Esophagus squamous epithelium (tissue), 5 donors: Measurements from ENCODE around the gene BMERB1. TPM values are rescaled to one million over a fixed set of nuclear protein-coding genes. Genes with fewer than 3 reads are reported as not detected.

Experiments used
- DNase-seq: peaks from one replicate; lab custom pipeline; 2025; lab: John Stamatoyannopoulos, UW
- H3K27ac ChIP-seq, 4 donors: fragments of 200-600 bp; sonication (generic); one replicate each; pipeline ENCODE4 v1.5.1; 2016 to 2019; ENCODE audit warnings: mild to moderate bottlenecking in 1 of 4
- H3K27me3 ChIP-seq, 4 donors: fragments of 200-600 bp; sonication (generic); 1 replicate in 3 of 4; 2 replicates in 1 of 4; pipeline versions ENCODE4 v1.5.1 to v1.6.0; 2017 to 2021; ENCODE audit warnings: antibody characterized with exemption in 1 of 4
- H3K36me3 ChIP-seq, 3 donors: fragments of 200-600 bp; sonication (generic); one replicate each; pipeline ENCODE4 v1.5.1; 2016 to 2019
- H3K4me1 ChIP-seq, 3 donors: fragments of 200-600 bp; sonication (generic); one replicate each; pipeline ENCODE4 v1.5.1; 2017 to 2019
- H3K4me3 ChIP-seq, 4 donors: fragments of 200-600 bp; sonication (generic); 1 replicate in 3 of 4; 2 replicates in 1 of 4; pipeline ENCODE4 v1.5.1; 2016 to 2019; ENCODE audit warnings: mild to moderate bottlenecking in 2 of 4, moderate library complexity in 1 of 4
- H3K9me3 ChIP-seq, 3 donors: fragments of 200-600 bp; sonication (generic); one replicate each; pipeline ENCODE4 v1.5.1; 2016 to 2019
- POLR2A ChIP-seq, 4 donors: fragments of 450-650 bp; IDR thresholded peaks; one replicate each; pipeline ENCODE4 v1.6.1; 2017; ENCODE audit warnings: antibody characterized with exemption in 4 of 4, mild to moderate bottlenecking in 4 of 4, moderate library complexity in 3 of 4
- WGBS, 2 donors: methylation state at CpG; one replicate each; pipeline ENCODE4 v1.1.5; 2018; 5-methylcytosine and 5-hydroxymethylcytosine counted together
- intact Hi-C: fragments of 100-400 bp; cut with DNase I; formaldehyde crosslinking; loops from one replicate; pipeline ENCODE4 v1.15.0; 2022
- total RNA-seq, 4 donors: library from RNA; depleted of rRNA; stranded (reverse); fragments of >200 nt; gene quantifications; one replicate each; pipeline ENCODE4 v1.1.0, GENCODE V29; 2016
- TF ChIP-seq, protein P1 (sequence below), 6 experiments: fragments of 450-650 bp in 4 of 6; fragments of 200-600 bp in 2 of 6; sonication (generic) in 2 of 6; IDR thresholded peaks; one replicate each; pipeline ENCODE4 v1.5.1; 2016 to 2019; ENCODE audit warnings: antibody characterized with exemption in 6 of 6, mild to moderate bottlenecking in 4 of 6, moderate library complexity in 4 of 6
- donor health status: DM: yes; HTN: yes; CAD: no.

Gene BMERB1
- total RNA-seq, 4 donors from 2014 or later: 3.4 to 38.1 (median 14.9) TPM

DNA sequence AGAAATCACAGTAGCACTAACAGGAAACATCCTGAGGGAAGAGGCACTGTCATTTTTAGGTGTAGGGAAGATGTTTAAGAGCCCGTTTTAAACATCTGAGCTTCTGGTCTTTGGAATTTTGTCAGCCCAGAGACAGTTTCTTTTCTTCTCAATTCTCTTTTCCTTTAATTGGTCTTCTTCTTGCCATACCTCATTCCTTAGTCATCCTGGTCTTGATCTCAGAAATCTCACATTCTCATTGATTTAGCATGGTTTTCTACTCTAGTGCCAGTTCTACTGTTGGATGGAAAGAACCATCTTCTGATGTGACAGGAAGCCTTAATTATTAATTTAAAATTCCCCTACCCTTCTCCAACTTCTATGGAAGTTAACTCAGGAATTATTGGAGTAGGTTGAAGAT lies 25.4 kb downstream of the BMERB1 start:
- no peaks in the 10 kb centered on the region for H3K4me1 ChIP-seq
- H3K36me3 ChIP-seq: no peaks in the 10 kb centered on the region
- no peak for DNase-seq
- H3K27ac ChIP-seq: no peak overlapping the region
- WGBS, 2 donors: 83 to 86% methylated on average over 1 of the region's 1 CpG
- intact Hi-C loops: no loop called here
- TF ChIP-seq, protein P1, sequence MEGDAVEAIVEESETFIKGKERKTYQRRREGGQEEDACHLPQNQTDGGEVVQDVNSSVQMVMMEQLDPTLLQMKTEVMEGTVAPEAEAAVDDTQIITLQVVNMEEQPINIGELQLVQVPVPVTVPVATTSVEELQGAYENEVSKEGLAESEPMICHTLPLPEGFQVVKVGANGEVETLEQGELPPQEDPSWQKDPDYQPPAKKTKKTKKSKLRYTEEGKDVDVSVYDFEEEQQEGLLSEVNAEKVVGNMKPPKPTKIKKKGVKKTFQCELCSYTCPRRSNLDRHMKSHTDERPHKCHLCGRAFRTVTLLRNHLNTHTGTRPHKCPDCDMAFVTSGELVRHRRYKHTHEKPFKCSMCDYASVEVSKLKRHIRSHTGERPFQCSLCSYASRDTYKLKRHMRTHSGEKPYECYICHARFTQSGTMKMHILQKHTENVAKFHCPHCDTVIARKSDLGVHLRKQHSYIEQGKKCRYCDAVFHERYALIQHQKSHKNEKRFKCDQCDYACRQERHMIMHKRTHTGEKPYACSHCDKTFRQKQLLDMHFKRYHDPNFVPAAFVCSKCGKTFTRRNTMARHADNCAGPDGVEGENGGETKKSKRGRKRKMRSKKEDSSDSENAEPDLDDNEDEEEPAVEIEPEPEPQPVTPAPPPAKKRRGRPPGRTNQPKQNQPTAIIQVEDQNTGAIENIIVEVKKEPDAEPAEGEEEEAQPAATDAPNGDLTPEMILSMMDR (IDR thresholded peaks at IDR 0.05): no peak
- TF ChIP-seq POLR2A (IDR thresholded peaks at IDR 0.05): no peak
- H3K9me3 ChIP-seq: no peaks in the 10 kb centered on the region
- H3K27me3 ChIP-seq: no peaks in the 10 kb centered on the region
- H3K4me3 ChIP-seq: no peak overlapping the region

DNA sequence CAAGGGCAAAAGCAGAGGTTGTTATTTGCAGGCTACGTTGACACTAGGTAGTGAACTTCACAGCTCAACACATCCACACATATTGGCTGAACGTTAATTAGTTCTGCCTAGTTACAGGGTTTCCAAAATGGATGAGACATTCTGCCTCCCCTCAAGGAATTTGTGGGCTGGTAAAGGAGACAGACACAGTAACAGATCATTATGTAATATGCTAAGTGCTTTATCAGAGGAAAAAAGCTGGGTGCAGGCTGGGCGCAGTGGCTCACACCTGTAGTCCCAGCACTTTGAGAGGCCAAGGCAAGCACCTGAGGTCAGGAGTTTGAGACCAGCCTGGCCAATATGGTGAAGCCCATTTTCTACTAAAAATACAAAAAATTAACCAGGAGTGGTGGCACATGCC lies 26.2 kb downstream of the BMERB1 start:
- H3K9me3 ChIP-seq: no peaks in the 10 kb centered on the region
- intact Hi-C loops: no loop called here
- WGBS, 2 donors: 63 to 76% methylated on average over 3 of the region's 3 CpGs
- no peak for DNase-seq
- no peak for TF ChIP-seq POLR2A (IDR thresholded peaks at IDR 0.05)
- TF ChIP-seq, protein P1 (IDR thresholded peaks at IDR 0.05): no peak
- no peaks in the 10 kb centered on the region for H3K27me3 ChIP-seq
- no peaks in the 10 kb centered on the region for H3K36me3 ChIP-seq
- no peak overlapping the region for H3K4me3 ChIP-seq
- no peaks in the 10 kb centered on the region for H3K4me1 ChIP-seq
- H3K27ac ChIP-seq: no peak overlapping the region

DNA sequence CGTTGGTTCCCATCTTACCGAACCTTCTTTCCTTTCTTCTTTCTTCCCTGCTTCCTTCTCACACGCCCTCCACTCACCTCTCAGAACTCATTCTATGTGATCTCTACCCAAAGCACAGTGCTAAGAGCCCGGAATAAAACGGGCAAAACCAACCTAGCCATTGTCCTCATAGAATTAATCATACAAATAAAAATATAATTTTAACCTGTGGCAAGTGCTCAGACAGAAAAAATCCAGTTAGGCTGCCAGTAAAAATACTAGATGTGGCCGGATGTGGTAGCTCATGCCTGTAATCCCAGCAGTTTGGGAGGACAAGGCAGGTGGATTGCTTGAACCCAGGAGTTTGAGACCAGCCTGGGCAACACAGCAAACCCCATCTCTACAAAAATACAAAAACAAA lies 27.0 kb downstream of the BMERB1 start:
- no peak for TF ChIP-seq POLR2A (IDR thresholded peaks at IDR 0.05)
- TF ChIP-seq, protein P1 (IDR thresholded peaks at IDR 0.05): no peak
- no peak overlapping the region for H3K27ac ChIP-seq
- WGBS, 2 donors: 89 to 91% methylated on average over 6 of the region's 6 CpGs
- H3K9me3 ChIP-seq: no peaks in the 10 kb centered on the region
- intact Hi-C loops: no loop called here
- H3K4me3 ChIP-seq: no peak overlapping the region
- DNase-seq: no peak
- H3K36me3 ChIP-seq: no peaks in the 10 kb centered on the region
- no peaks in the 10 kb centered on the region for H3K27me3 ChIP-seq
- no peaks in the 10 kb centered on the region for H3K4me1 ChIP-seq

DNA sequence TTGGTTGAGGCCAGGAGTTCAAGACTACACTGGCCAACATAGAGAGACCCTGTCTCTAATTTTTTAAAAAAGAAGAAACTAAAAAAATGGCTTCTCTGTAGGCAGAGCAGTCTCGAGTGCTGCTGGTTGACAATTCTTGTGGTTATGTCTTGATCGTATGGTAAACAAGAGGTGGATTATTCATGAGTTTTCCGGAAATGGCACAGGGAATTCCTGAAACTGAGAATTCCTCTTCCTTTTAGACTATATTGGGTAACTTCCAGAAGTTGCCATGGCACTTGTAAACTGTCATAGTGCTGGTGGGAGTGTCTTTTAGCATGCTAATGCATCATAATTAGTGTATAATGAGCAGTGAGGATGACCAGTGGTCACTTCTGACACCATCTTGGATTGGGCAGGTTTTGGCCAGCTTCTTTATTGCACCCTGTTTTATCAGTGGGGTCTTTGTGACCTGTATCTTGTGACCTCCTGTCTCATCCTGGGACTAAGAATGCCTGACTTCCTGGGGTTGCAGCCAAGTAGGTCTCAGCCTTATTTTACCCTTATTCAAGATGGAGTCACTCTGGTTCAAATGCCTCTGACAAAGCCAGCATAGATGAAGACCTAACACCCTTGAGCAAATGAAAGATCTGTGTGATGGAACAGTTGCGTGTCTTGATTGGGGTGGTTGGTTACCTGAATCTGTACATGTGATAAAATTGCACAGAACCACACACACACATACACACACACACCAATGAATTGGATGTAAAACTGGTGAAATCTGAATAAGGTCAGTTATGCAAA lies 30.2 kb downstream of the BMERB1 start:
- H3K27me3 ChIP-seq: no peaks in the 10 kb centered on the region
- H3K4me1 ChIP-seq: no peaks in the 10 kb centered on the region
- H3K9me3 ChIP-seq: no peaks in the 10 kb centered on the region
- TF ChIP-seq, protein P1 (IDR thresholded peaks at IDR 0.05): no peak
- no peak for TF ChIP-seq POLR2A (IDR thresholded peaks at IDR 0.05)
- H3K27ac ChIP-seq: no peak overlapping the region
- intact Hi-C loops: no loop called here
- H3K36me3 ChIP-seq: no peaks in the 10 kb centered on the region
- no peak overlapping the region for H3K4me3 ChIP-seq
- no peak for DNase-seq
- 65 to 67% methylated on average over 4 of the region's 4 CpGs for WGBS, 2 donors

DNA sequence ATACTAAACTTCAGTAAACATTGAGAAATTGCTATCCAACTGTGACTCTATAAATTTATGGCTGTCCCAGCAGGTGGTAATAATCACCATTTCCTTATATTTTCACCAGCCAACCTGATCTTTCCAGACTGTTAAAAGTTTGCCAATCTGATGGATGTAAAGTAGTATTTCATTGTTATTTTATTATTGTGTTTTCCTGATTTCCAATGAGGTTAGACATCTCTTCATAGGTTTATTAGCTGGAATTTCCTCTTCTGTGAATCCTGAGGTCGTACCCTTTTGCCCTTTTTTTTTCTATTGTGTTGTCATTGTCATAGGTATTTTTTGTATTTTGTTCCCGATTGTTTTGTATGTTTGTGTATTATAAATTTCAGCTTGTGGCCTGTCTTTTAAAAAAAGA lies 31.7 kb downstream of the BMERB1 start:
- intact Hi-C loops: no loop called here
- H3K36me3 ChIP-seq: no peaks in the 10 kb centered on the region
- no peaks in the 10 kb centered on the region for H3K9me3 ChIP-seq
- H3K4me1 ChIP-seq: no peaks in the 10 kb centered on the region
- TF ChIP-seq, protein P1 (IDR thresholded peaks at IDR 0.05): no peak
- TF ChIP-seq POLR2A (IDR thresholded peaks at IDR 0.05): no peak
- no peak overlapping the region for H3K4me3 ChIP-seq
- H3K27ac ChIP-seq: no peak overlapping the region
- no peaks in the 10 kb centered on the region for H3K27me3 ChIP-seq
- no peak for DNase-seq
- 68 to 76% methylated on average over 2 of the region's 2 CpGs for whole genome bisulfite sequencing, 2 donors
